Neural cell (in vitro differentiated cells): ENCODE data around the gene PPIF.
A peak's percentile ranks its signal among the peaks of the same experiment; 100 is the strongest.

Experiments used
- CTCF ChIP-seq: fragments of 450-650 bp; IDR thresholded peaks from 2 replicates; pipeline ENCODE4 v1.5.1; 2014; ENCODE audit warnings: antibody characterized with exemption, mild to moderate bottlenecking, moderate library complexity; ENCODE audit not compliant: poor library complexity, severe bottlenecking
- EP300 ChIP-seq: fragments of 450-650 bp; conservative IDR thresholded peaks from 2 replicates; pipeline ENCODE4 v1.6.1; 2014; ENCODE audit warnings: antibody characterized with exemption, mild to moderate bottlenecking, moderate library complexity; ENCODE audit not compliant: poor library complexity, severe bottlenecking
- EZH2 ChIP-seq: fragments of 200-600, 300-800 bp; shearing (Covaris generic), sonication (generic); IDR thresholded peaks from 2 replicates; pipeline ENCODE4 v1.6.1; 2014; ENCODE audit warnings: antibody characterized with exemption, low read length, borderline replicate concordance, mild to moderate bottlenecking; ENCODE audit not compliant: insufficient read depth, poor library complexity, severe bottlenecking

GRCh38 chr10:79322616-79323543 is 24.4 kb upstream of the PPIF start:
- TF ChIP-seq EP300: peak; percentile 19
- TF ChIP-seq CTCF: no peak
- TF ChIP-seq EZH2: no peak
